Smooth muscle cell of the umbilical artery (primary cell): ENCODE measurements around the gene DDX41. TPM values are rescaled to one million over a fixed set of nuclear protein-coding genes. Genes with fewer than 3 reads are reported as not detected.

Source experiments
- total RNA-seq: library from RNA; depleted of rRNA; stranded (reverse); fragments of >200 nt; gene quantifications from 2 replicates; pipeline ENCODE4 v1.2.3, GENCODE V29; 2014

DDX41 gene
- 88.5 and 128 TPM in 2 replicates for total RNA-seq

DNA sequence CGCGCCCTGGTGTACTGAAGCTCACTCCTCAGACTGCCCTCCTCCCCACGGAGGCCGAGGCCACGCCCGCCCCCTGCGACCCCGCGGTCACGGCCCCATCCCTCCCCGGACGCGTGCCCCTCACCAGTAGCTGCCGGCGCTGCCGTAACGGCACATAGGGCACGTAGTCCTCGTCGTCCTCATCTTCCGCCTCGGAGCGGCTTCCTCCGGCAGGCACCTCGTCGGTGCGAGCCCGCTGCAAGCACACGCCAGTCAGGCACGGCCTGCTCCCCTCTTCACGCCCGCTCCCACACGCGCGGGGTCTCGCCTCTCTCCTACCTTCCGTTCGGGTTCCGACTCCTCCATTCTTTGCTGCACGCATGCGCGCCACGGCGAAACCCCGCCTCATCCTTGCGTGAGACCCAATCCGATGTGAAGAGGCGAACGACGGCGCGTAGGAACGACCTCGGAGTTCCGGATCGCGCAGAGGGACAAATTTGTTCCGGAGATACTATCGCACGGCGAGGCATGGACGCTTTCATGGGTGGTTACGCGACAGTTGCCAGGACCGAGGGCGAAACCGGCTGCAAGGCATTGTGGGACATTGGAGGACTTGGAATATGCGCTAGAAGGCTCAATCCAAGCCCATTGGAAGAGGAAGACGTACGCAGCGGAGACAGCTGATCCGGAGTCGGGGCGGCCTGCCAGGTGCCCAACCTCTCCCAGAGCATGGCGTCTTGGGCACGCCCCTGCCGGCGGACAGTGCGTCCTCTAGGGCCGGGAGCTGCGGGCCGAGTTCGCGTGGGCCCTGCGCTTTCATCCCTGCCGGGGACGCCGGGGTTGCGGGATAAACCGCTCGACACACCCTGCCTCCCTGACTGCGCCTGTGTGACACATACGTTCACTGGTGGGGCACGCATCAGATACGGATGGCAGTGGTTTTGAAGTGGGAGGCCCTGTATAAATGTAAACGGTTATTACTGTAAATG, at the start of gene DDX41:
DDX41 (minus strand) TSS at position 361 of the 968 bp plus-strand sequence; CDS start at position 345, 16 bp downstream.

DNA sequence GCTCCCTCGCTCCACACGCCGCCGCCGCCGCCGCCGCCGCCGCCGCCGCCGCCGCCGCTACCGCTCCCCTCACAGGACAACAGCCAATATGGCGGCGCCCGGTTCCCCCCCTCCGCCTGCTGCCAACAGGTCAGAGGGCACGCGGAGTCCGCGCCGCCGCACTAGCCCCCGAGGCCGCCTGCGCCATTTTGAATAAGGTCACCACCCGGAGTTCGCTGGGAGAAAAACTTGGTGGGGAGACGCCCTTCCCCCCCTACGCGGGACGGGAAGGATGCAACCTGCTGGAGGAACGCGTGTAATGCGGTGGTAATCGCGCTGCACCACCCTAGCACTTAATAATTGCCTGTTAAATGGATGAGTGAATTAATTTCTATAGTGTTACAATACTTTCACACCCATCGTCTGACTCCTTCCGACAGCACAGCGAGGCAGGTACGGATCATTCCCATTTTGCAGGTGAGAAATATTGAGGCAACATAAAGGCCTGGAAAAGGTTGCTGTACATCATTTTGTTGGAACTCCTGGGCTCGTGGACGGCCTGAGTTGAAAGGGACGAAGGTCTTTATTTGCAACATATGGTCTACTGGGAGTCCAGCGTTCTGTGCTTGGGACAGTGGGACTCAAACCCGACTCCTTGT, 37.8 kb upstream of the DDX41 start, which contains the start of gene FAM193B:
FAM193B (minus strand) TSS at position 90 of the 638 bp plus-strand sequence. CDS start 105 bp downstream, outside the sequence.

DNA sequence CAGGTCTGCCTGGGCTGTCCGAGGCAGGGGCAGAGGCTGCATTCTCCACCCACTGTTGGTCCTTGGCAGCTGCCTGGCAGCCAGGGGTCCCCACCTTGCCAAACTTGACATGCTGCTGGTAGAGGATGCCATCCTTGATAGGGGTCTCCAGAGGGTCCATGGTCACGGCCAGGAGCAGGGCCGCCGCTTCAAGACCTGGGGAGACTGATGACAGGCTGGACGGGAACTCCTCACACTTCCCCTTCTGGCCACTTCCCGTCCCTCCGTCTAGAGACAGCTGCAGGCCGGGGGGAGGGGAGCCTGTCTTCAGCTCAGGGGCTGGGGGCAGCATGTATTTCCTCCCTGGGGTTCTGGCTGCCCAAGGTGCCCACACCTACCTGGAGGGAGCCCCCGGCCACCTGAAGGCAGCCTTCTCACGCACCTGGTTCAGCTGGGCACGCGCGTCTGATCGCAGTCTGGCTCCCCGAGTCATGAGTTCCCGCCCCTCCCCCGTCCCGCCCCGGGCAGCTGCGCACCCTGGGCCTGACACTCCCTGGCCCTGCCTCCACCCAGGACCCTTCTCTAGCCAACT, 7.3 kb downstream of the DDX41 start, which contains the start of gene DOK3:
DOK3 (minus strand) TSS at position 446 of the 571 bp plus-strand sequence; CDS start at position 160, 286 bp downstream.

DNA sequence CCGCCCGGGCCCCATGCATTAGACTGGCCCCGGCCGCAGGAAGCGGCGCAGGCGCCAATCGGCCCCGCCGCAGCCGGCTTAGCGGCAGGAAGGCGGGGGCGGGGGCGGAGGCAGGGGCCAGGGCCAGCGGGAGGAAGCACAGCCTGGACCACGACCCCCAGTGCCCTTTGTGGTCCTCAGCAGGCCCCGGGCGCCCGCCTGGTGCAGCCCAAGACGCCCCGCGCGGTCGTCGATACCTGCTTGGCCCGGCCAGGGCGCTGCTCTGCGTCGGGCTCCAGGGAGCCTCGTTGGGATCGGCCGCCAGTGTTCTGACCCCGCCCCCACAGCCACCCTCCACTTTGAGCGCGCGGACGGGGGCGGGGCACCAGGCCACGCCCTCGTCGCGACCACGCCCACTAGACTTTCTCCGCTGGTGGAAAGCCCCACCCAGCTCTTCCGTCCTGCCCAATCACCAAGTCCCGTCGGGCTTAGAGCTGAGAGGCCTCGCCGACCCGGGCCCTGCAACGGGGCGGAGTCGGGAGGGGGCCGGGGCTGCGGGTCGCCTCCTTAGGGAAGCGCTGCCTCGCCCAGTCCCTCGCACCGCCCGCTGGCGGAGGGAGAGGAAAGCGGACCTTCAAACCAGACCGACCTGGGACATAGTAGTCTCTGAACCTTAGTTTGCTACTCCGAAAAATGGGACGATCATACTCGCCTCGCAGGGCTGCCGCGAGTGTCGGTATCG, 19.3 kb downstream of the DDX41 start, which contains the start of gene PDLIM7:
PDLIM7 (minus strand) TSS at position 313 of the 721 bp plus-strand sequence. CDS start 1,092 bp downstream, outside the sequence.

DNA sequence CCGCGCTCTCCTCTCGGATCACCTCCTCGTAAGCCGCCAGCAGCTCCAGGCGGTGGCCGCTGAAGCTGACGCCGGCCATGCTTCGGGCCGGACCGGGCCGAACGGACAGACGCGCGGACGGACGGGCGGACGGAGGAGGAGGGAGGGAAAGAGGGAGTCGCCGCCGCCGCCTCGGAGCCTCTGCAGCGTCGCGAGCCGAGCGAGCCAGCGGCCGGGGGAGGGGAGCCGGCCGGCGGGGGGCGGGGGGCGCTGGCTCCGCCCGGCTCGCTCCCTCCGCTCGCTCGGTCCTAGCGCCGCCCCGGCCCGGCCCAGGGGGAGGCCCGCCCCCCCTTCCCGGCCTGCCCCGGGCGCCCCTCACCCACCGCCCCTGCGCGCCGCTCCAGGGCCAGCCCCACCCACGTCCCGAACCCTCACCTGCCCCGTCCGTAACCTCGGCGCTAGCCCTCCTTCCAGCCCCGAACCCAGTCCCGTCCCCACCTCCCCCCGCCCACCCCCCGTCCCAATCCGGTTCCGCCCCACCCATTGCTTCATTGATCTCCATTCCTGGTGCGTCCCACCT, 43.2 kb downstream of the DDX41 start, which contains the start of gene DBN1:
DBN1 (minus strand) TSS at position 192 of the 559 bp plus-strand sequence; CDS start at position 79, 113 bp downstream.

Other genes starting within 250 kb of the DDX41 start
- 17.9 and 25.5 TPM in 2 replicates for gene RAB24, start 213.2 kb downstream of the DDX41 start, total RNA-seq
- 79.6 and 79.9 TPM in 2 replicates for gene PRELID1, start 213.2 kb downstream of the DDX41 start, total RNA-seq
- 1.2 and 4.1 TPM in 2 replicates for gene MXD3, start 205.1 kb downstream of the DDX41 start, total RNA-seq
- 494 and 696 TPM in 2 replicates for gene LMAN2, start 165.3 kb downstream of the DDX41 start, total RNA-seq
- gene RGS14, start 159.0 kb downstream of the DDX41 start, total RNA-seq: 3.9 and 4.2 TPM in 2 replicates
- gene SLC34A1, start 132.5 kb downstream of the DDX41 start, total RNA-seq: not detected in 2 replicates
- not detected in 2 replicates for gene PFN3, start 116.3 kb downstream of the DDX41 start, total RNA-seq
- gene F12, start 107.4 kb downstream of the DDX41 start, total RNA-seq: 0.51 and 0.89 TPM in 2 replicates
- 14.6 and 26.1 TPM in 2 replicates for gene GRK6, start 90.3 kb downstream of the DDX41 start, total RNA-seq
- gene PRR7, start 70.1 kb downstream of the DDX41 start, total RNA-seq: 6.2 and 9.5 TPM in 2 replicates
- 108 and 180 TPM in 2 replicates for gene DBN1, start 43.3 kb downstream of the DDX41 start, total RNA-seq
- 167 and 241 TPM in 2 replicates for gene PDLIM7, start 19.4 kb downstream of the DDX41 start, total RNA-seq
- 3.3 and 8.4 TPM in 2 replicates for gene DOK3, start 7.1 kb downstream of the DDX41 start, total RNA-seq
- 17.2 and 24.9 TPM in 2 replicates for gene FAM193B, start 37.6 kb upstream of the DDX41 start, total RNA-seq
- gene TMED9, start 75.2 kb upstream of the DDX41 start, total RNA-seq: 354 and 386 TPM in 2 replicates
- gene B4GALT7, start 83.2 kb upstream of the DDX41 start, total RNA-seq: 72.1 and 94.4 TPM in 2 replicates